A673 (cell line): ENCODE results near the gene KRT1.

Source experiments
- EZH2 ChIP-seq: fragments of 200-600 bp; sonication (generic); IDR thresholded peaks from 2 replicates; pipeline ENCODE4 v1.6.1; 2017; ENCODE audit warnings: borderline replicate concordance, low read depth, mild to moderate bottlenecking, mixed read lengths, antibody characterized with exemption, low read length; ENCODE audit not compliant: poor library complexity, severe bottlenecking
- TF ChIP-seq, protein P1 (sequence below): fragments of 300-800, 200-600 bp; sonication (generic); conservative IDR thresholded peaks from 2 replicates; pipeline ENCODE4 v1.5.1; 2017; ENCODE audit warnings: low read depth, mild to moderate bottlenecking, antibody characterized with exemption, low read length, moderate library complexity, mixed read lengths

DNA sequence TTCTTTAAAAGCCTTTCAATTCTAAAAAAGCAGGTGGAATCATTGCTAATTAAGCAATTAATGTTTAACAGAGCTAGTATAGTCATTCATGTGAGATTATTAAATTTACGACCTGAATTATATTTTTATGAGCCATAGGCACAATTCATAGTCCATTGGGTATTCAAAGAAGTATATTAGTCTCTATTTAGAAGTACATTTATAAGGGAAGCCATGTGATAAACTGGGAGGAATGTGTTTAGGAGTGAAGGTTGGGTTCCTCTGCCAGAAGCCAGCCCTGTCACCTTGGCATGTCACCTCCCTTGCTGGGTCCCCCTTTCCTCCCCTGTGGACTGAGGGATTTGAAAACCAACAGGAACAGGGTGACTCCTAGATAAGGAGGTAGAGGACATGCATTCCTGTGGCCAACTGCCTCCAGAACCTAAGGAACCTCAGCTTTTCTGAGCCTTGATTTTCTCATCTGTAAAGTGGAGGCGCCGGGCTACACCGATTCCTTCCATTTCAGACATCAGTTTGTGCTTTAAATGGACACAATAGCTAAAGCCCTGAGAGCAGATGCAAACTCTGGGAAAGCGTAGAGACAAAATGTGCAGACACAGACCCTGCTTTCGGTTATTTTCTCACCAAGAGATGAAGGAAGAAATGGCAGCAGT is 22.8 kb downstream of the KRT1 start:
- TF ChIP-seq, protein P1, sequence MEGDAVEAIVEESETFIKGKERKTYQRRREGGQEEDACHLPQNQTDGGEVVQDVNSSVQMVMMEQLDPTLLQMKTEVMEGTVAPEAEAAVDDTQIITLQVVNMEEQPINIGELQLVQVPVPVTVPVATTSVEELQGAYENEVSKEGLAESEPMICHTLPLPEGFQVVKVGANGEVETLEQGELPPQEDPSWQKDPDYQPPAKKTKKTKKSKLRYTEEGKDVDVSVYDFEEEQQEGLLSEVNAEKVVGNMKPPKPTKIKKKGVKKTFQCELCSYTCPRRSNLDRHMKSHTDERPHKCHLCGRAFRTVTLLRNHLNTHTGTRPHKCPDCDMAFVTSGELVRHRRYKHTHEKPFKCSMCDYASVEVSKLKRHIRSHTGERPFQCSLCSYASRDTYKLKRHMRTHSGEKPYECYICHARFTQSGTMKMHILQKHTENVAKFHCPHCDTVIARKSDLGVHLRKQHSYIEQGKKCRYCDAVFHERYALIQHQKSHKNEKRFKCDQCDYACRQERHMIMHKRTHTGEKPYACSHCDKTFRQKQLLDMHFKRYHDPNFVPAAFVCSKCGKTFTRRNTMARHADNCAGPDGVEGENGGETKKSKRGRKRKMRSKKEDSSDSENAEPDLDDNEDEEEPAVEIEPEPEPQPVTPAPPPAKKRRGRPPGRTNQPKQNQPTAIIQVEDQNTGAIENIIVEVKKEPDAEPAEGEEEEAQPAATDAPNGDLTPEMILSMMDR, result no peak
- no peak for TF ChIP-seq EZH2
